Activated CD8-positive, alpha-beta T cell treated with anti-CD3 and anti-CD28 coated beads for 36 hours (primary cell): ENCODE results near the gene PUS10. TPM values are rescaled to one million over a fixed set of nuclear protein-coding genes. Genes with fewer than 3 reads are reported as not detected.
"Not testable (repeated sequence)": the region's sequence is repeated elsewhere in the genome, so short reads cannot be mapped to it uniquely, and the experiment has no call there.

Source experiments
- ATAC-seq: fragments of 200-7000 bp; cut with Tn5 transposase; one replicate; pipeline ENCODE4 v1.10.0; 2021; ENCODE audit warnings: mild to moderate bottlenecking, moderate library complexity
- CTCF ChIA-PET: fragments of 350-600 bp; sonication (Branson Sonifier 250); formaldehyde crosslinking; loops from one replicate; lab custom pipeline; 2021; ENCODE audit warnings: antibody characterized with exemption; lab: Charles Lee
- POLR2A ChIA-PET: fragments of 350-600 bp; sonication (Branson Sonifier 250); formaldehyde crosslinking; loops from one replicate; lab custom pipeline; 2021; ENCODE audit warnings: antibody characterized with exemption; lab: Charles Lee
- DNase-seq: peaks from one replicate; pipeline ENCODE4 v3.0.0-alpha.2; 2020
- H3K27ac Mint-ChIP-seq: one replicate; pipeline ENCODE4 v1.8.0; 2021; ENCODE audit warnings: mild to moderate bottlenecking, mixed read lengths
- H3K27me3 Mint-ChIP-seq: one replicate; pipeline ENCODE4 v1.8.0; 2021; ENCODE audit warnings: mixed read lengths
- H3K36me3 Mint-ChIP-seq: one replicate; pipeline ENCODE4 v1.8.0; 2021; ENCODE audit warnings: low read depth, mixed read lengths
- H3K4me1 Mint-ChIP-seq: one replicate; pipeline ENCODE4 v1.8.0; 2021; ENCODE audit warnings: low read depth, mixed read lengths
- H3K4me3 Mint-ChIP-seq: one replicate; pipeline ENCODE4 v1.8.0; 2021; ENCODE audit warnings: mild to moderate bottlenecking, moderate library complexity, mixed read lengths
- H3K9me3 Mint-ChIP-seq: one replicate; pipeline ENCODE4 v1.8.0; 2021; ENCODE audit warnings: mixed read lengths
- CTCF ChIP-seq: fragments of 200-600 bp; IDR thresholded peaks from one replicate; pipeline ENCODE4 v1.8.0; 2022; ENCODE audit warnings: antibody characterized with exemption, mild to moderate bottlenecking
- intact Hi-C: fragments of 100-400 bp; cut with micrococcal nuclease; formaldehyde crosslinking; loops from one replicate; pipeline ENCODE4 v1.10.0; 2022
- total RNA-seq, 2 experiments: library from RNA; stranded (reverse); gene quantifications; one replicate each; pipeline ENCODE4 v1.2.3, GENCODE V29; 2021

The PUS10 gene
- total RNA-seq, 2 experiments from 2014 or later, result 7.9 to 8.7 TPM

DNA sequence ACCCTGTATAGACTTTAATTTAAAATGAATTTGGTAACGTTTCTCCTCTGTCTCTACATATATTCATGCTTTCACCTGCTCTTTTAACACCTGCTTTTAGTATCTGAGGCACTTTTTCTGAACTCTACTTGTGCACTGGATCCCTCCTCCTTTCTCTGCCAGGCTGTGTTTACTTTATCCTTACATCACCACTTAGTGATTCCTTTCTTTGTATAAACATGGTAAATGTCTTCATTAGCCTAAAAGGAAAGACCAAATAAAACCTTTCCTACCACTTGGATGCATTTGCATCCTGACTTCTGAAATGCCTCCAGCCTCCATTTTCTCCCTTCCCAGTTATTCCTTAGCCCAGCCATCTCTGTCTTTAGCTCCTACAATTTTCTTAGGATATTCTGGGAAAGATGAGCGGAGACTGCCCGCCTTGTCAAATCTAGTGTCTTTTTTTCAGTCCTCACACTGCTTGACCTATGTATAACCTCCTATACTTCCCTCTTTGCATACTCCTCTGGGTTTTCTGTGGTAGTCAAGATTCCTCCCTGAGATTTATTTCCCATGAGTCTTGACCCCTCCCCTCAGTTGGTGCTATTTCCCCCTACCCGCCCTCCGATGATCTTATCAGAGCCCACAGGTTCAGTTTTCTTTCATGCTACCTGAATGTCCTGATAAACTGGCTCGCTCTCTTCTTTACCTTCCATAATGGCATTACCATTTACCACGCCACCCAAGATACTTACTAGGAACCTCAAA lies 91.9 kb downstream of the PUS10 start:
- intact Hi-C loops, result no loop called here
- Mint-ChIP-seq H3K9me3 (peaks cover 7% of the 10 kb centered on the region), H3K27me3 (no peaks in the 10 kb centered on the region), H3K4me3 (no peak overlapping the region), H3K27ac (no peak overlapping the region), H3K36me3 (peaks cover 59% of the 10 kb centered on the region), H3K4me1 (no peaks in the 10 kb centered on the region)
- ChIA-PET CTCF (interaction anchor here (1.7 kb wide), 1 partner anchor 121 kb away, joined by 5 read pairs; no protein-coding TSS in a partner anchor), POLR2A (interaction anchor here (0.6 to 0.9 kb wide), 2 partner anchors 11 to 220 kb away, joined by 3 read pairs; no protein-coding TSS in a partner anchor)
- no peak for TF ChIP-seq CTCF
- ATAC-seq (no peak), DNase-seq (no peak)

DNA sequence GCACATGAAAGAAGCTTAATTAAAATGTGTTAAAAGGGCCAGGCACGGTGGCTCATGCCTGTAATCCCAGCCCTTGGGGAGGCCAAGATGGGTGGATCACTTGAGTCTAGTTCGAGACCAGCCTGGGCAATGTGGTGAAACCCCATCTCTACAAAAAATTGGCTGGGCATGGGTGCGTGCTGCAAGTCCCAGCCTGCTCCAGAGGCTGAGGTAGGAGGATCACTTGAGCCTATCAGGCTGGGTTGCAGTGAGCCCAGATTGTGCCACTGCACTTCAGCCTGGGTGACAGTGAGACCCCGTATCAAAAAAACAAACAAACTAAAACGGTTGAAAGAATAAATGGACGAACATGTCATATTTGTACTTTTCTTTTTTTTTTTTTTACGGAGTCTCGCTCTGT lies 110.7 kb downstream of the PUS10 start:
- peaks cover 28% of the 10 kb centered on the region for H3K4me1 Mint-ChIP-seq
- intact Hi-C loops, result no loop called here
- ChIA-PET POLR2A (interaction anchor here (1.5 kb wide), 1 partner anchor 75 kb away, joined by 3 read pairs; no protein-coding TSS in a partner anchor), CTCF (interaction anchor here (1.2 kb wide), 1 partner anchor 102 kb away, joined by 4 read pairs; no protein-coding TSS in a partner anchor)
- no peak overlapping the region for H3K27ac Mint-ChIP-seq
- H3K36me3 Mint-ChIP-seq, result peaks cover 50% of the 10 kb centered on the region
- H3K9me3 Mint-ChIP-seq, result no peaks in the 10 kb centered on the region
- H3K4me3 Mint-ChIP-seq, result no peak overlapping the region
- no peak for TF ChIP-seq CTCF
- ATAC-seq, result no peak
- DNase-seq, result no peak
- H3K27me3 Mint-ChIP-seq, result no peaks in the 10 kb centered on the region

DNA sequence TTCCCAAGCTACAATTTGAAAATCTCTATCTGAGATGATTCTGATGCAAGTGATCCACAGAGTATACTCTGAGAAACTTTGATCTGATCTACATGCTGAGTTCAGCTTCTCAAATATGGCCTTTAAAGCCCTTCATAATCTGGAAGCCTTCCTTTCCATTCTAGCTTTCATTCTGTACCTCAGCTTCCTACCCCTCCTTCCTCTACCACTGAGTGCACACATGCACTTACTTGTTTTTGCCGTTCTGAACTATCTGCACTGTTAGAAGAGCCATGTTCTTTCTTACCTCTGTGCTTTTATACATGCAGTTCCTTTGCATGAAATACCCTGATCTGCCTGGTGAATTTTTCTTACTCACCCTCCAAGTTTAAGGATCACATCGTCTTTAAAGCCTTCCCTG lies 111.7 kb downstream of the PUS10 start:
- no peak for TF ChIP-seq CTCF
- ATAC-seq, result peak; percentile 31
- intact Hi-C loops, result no loop called here
- ChIA-PET POLR2A (no interaction called here), CTCF (no interaction called here)
- H3K36me3 Mint-ChIP-seq, result peaks cover 54% of the 10 kb centered on the region
- DNase-seq, result no peak
- H3K27ac Mint-ChIP-seq, result peak overlapping the region; percentile 28
- H3K4me1 Mint-ChIP-seq, result peaks cover 31% of the 10 kb centered on the region
- no peak overlapping the region for H3K4me3 Mint-ChIP-seq
- no peaks in the 10 kb centered on the region for H3K27me3 Mint-ChIP-seq
- no peaks in the 10 kb centered on the region for H3K9me3 Mint-ChIP-seq

- H3K27me3 Mint-ChIP-seq, DNase-seq, intact Hi-C loops, H3K9me3 Mint-ChIP-seq, CTCF ChIA-PET, H3K4me3 Mint-ChIP-seq, POLR2A ChIA-PET: not testable (repeated sequence)
- Mint-ChIP-seq H3K4me1 (peaks cover 33% of the 10 kb centered on the region), H3K36me3 (peaks cover 56% of the 10 kb centered on the region), H3K27ac (peak overlapping the region; percentile 28)
- ATAC-seq, result peak; percentile 8
Observed at GRCh38 chr2:60905867-60906266, 112.2 kb downstream of the PUS10 start.

GRCh38 chr2:60901296-60901695 lies 116.8 kb downstream of the PUS10 start:
- Mint-ChIP-seq H3K27ac (peak overlapping the region; percentile 52), H3K36me3 (peaks cover 73% of the 10 kb centered on the region), H3K4me1 (peaks cover 67% of the 10 kb centered on the region)
- intact Hi-C loops, POLR2A ChIA-PET, H3K4me3 Mint-ChIP-seq, H3K27me3 Mint-ChIP-seq, H3K9me3 Mint-ChIP-seq, ATAC-seq, DNase-seq: not testable (repeated sequence)
- CTCF ChIA-PET, result interaction anchor here (0.7 kb wide), 1 partner anchor 96 kb away, joined by 3 read pairs; no protein-coding TSS in a partner anchor

DNA sequence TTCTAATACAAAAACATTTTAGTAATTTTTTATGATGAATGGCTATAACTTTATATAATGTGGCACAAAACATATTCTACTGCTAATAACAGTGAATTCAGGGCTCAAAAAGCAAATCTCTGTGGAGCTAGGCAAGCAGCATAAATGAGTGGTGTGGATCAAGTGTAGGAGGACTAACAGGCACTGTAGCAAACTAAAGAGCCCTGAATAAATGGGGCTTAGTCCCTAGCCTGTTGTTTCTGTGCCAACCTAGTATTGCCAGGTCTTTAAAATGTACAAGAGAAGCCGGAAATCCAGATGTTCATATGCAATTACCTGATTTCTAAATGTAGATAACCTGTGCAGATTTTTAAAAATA lies 118.2 kb downstream of the PUS10 start:
- ChIA-PET POLR2A (interaction anchor here (0.6 to 1.5 kb wide), 5 partner anchors 9 to 108 kb away, joined by 3 to 4 read pairs (median 3); no protein-coding TSS in a partner anchor), CTCF (interaction anchor here (1.2 to 1.7 kb wide), 3 partner anchors 86 to 105 kb away, joined by 3 to 4 read pairs (median 3); no protein-coding TSS in a partner anchor)
- no peaks in the 10 kb centered on the region for H3K27me3 Mint-ChIP-seq
- DNase-seq (no peak), ATAC-seq (peak; percentile 55)
- no peak for TF ChIP-seq CTCF
- intact Hi-C loops, result loop anchor here (5.0 kb wide), 1 partner anchor 83 kb away; no protein-coding TSS in a partner anchor
- H3K36me3 Mint-ChIP-seq, result peaks cover 67% of the 10 kb centered on the region
- H3K4me1 Mint-ChIP-seq, result peaks cover 58% of the 10 kb centered on the region
- H3K4me3 Mint-ChIP-seq, result peak overlapping the region; percentile 56
- peak overlapping the region; percentile 94 for H3K27ac Mint-ChIP-seq
- no peaks in the 10 kb centered on the region for H3K9me3 Mint-ChIP-seq
